Stimulated activated CD4-positive, alpha-beta T cell treated with anti-CD3 and anti-CD28 coated beads, TNF-alpha, amount 100 ng/mL, for 48 hours (primary cell): ENCODE measurements around the gene DLGAP3.

Experiments used
- DNase-seq, 3 donors: peaks; one replicate each; pipeline ENCODE4 v3.0.0-alpha.2; 2020; ENCODE audit warnings: low read depth in 3 of 3

The DLGAP3 gene

GRCh38 chr1:34928066-34928696, 1.3 kb downstream of the DLGAP3 start:
- no peak for DNase-seq

GRCh38 chr1:34927316-34927715, 2.1 kb downstream of the DLGAP3 start:
- no peak for DNase-seq

GRCh38 chr1:34926894-34927293, 2.6 kb downstream of the DLGAP3 start:
- DNase-seq = no peak

- no peak for DNase-seq
Measured at GRCh38 chr1:34926156-34926555, 3.3 kb downstream of the DLGAP3 start.

- DNase-seq = no peak
Measured at GRCh38 chr1:34925730-34926129, 3.7 kb downstream of the DLGAP3 start.

GRCh38 chr1:34924759-34925555, 4.5 kb downstream of the DLGAP3 start:
- DNase-seq = peak; percentile 28 to 63 (median 32)

GRCh38 chr1:34923490-34923889, 6.0 kb downstream of the DLGAP3 start:
- no peak for DNase-seq

GRCh38 chr1:34918977-34919561, 10.4 kb downstream of the DLGAP3 start:
- no peak for DNase-seq

GRCh38 chr1:34918386-34918976, 11.0 kb downstream of the DLGAP3 start:
- no peak for DNase-seq

- no peak for DNase-seq
Measured at GRCh38 chr1:34917017-34917416, 12.4 kb downstream of the DLGAP3 start.

GRCh38 chr1:34916104-34916503, 13.3 kb downstream of the DLGAP3 start:
- DNase-seq = no peak

- no peak for DNase-seq
Measured at GRCh38 chr1:34915521-34915920, 13.9 kb downstream of the DLGAP3 start.

GRCh38 chr1:34914958-34915357, 14.5 kb downstream of the DLGAP3 start:
- no peak for DNase-seq

- DNase-seq = no peak
Measured at GRCh38 chr1:34911465-34911864, 18.0 kb downstream of the DLGAP3 start.

GRCh38 chr1:34910425-34910824, 19.0 kb downstream of the DLGAP3 start:
- no peak for DNase-seq

GRCh38 chr1:34908369-34908768, 21.1 kb downstream of the DLGAP3 start:
- DNase-seq = no peak

GRCh38 chr1:34907487-34908090, 21.9 kb downstream of the DLGAP3 start:
- no peak for DNase-seq

GRCh38 chr1:34906756-34907155, 22.7 kb downstream of the DLGAP3 start:
- DNase-seq = no peak

- no peak for DNase-seq
Measured at GRCh38 chr1:34906222-34906621, 23.2 kb downstream of the DLGAP3 start.

GRCh38 chr1:34905098-34905459, 24.4 kb downstream of the DLGAP3 start:
- no peak for DNase-seq

GRCh38 chr1:34904236-34905097, 25.0 kb downstream of the DLGAP3 start:
- no peak for DNase-seq
